Measurements from ENCODE around the gene CACNA1G.

The CACNA1G gene

DNA sequence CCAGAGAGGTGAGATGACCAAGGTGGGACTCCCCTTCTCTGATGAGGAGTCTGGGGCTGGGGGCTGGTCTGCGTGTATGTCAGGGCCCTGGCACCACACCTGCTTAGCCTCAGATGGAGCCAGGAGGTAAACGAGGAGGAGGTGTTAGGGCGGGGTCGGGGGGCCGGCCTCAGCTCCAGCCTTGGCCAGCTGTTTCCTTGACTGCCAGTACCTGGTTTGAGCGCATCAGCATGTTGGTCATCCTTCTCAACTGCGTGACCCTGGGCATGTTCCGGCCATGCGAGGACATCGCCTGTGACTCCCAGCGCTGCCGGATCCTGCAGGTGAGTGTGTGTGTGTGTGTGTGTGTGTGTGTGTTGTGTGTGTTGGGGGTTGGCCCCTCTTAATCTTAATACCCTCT is 8.1 kb downstream of the CACNA1G start:
- DNase-seq (ENCODE audit: low read depth) = no peak

DNA sequence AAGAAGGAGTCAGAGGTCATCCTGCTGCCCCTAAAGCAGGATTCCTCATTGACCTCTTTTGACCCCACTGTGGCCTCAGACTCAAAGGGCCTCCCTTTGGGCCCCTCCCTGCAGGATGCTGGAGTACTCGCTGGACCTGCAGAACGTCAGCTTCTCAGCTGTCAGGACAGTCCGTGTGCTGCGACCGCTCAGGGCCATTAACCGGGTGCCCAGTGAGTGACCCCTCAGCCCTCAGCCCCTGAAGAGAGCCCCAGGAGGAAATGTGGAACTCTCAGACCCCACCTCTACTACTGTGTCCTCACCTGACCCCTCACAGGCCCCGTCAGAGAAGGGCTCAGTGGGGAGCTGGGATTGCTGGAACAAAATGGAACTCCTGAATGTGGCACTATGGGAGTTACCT is 9.1 kb downstream of the CACNA1G start:
- no peak for DNase-seq (ENCODE audit: low read depth)

DNA sequence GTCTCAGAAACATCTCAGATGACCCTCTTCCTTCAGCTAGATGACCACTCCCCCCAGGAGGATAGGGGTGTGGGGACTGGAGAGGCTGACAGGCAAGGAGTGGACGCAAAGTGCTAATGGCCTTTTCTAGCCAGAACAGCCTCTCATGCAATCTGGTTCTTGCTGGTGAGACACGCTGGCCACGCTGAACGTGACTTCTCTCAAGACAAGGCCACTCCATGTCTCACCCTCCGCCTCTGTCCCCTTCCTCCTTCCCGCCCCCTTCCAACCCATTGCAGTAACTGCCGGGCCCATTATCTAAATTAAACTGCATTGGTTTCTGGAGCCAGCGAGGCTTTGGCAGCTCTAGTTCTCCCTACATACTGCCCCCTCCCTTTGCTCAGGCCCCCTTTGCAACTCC is 9.5 kb downstream of the CACNA1G start:
- DNase-seq (ENCODE audit: low read depth) = no peak

DNA sequence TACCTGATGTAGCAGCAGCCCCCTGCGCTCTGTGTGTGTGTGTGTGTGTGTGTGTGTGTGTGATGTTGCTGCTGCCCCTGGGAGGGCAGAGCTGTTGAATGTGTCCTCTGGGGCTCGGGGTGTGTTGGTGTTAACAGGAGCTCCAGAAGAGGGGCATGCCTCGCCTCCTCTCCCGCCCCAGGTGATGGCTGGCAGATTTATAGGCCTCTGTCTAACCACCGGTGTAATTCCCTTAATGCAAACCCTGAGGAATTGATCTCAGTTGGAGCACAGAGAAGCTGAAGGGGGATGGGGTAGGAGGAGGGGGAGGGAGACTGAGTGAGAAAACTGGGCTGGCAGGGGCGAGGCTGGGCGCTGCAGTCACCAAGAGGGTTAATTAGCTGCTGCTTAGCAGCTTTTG is 10.0 kb downstream of the CACNA1G start:
- no peak for DNase-seq (ENCODE audit: low read depth)

DNA sequence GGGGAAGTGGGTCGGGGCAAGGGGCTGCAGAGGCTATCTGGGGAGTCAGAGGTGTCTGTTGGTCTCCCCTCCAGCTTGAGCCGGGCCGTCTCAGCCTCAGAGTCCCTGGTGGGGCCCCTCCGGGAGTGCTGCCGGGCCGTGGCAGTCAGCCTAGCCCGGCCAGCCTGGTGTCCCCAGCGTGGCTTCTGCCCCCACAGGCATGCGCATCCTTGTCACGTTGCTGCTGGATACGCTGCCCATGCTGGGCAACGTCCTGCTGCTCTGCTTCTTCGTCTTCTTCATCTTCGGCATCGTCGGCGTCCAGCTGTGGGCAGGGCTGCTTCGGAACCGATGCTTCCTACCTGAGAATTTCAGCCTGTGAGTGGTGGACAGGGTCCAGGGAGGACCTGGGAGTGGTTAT is 11.2 kb downstream of the CACNA1G start:
- no peak for DNase-seq (ENCODE audit: low read depth)

DNA sequence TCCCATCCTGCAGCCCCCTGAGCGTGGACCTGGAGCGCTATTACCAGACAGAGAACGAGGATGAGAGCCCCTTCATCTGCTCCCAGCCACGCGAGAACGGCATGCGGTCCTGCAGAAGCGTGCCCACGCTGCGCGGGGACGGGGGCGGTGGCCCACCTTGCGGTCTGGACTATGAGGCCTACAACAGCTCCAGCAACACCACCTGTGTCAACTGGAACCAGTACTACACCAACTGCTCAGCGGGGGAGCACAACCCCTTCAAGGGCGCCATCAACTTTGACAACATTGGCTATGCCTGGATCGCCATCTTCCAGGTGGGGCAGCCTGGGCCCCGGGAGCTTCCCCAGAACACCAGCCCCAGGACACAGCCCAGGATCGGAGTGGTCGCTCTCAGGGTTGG is 12.0 kb downstream of the CACNA1G start:
- DNase-seq (ENCODE audit: low read depth) = no peak

DNA sequence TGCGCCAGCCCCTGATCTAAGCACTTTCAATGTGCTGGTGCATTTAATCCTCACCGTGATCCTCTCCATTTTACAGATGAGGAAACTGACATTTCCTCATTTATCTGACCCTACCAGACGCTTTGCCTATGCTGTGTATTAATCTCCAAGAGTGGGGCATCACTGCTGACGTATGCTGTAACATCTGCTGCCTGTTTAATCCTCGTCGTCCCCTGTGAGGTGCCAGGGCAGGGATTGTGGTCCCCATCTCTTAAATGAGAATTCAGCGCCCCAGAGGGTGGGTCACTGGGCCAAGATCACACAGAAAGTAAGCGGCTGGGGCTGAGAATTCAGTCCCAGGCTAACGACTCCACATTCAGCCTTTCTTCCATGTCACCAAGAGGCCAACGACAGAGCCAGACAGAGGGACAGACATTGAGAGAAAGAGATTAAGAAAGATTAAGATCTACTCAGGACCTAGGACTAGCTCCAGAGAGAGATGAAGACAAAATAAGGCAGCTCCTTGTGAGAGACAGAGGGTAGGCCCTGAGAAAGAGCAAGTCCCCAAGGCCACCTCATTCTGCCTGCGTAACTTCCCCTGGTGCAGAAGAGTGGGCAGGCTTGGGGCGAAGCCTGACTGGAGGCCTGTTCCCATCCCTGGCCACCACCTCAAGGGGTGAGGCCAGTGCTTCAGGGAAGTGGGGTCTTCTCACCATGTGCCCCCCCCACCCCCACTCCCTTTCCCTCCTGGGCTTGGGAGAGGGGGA is 13.5 kb downstream of the CACNA1G start:
- no peak for DNase-seq (ENCODE audit: low read depth)

DNA sequence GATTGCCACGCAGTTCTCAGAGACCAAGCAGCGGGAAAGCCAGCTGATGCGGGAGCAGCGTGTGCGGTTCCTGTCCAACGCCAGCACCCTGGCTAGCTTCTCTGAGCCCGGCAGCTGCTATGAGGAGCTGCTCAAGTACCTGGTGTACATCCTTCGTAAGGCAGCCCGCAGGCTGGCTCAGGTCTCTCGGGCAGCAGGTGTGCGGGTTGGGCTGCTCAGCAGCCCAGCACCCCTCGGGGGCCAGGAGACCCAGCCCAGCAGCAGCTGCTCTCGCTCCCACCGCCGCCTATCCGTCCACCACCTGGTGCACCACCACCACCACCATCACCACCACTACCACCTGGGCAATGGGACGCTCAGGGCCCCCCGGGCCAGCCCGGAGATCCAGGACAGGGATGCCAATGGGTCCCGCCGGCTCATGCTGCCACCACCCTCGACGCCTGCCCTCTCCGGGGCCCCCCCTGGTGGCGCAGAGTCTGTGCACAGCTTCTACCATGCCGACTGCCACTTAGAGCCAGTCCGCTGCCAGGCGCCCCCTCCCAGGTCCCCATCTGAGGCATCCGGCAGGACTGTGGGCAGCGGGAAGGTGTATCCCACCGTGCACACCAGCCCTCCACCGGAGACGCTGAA is 15.2 kb downstream of the CACNA1G start:
- no peak for DNase-seq (ENCODE audit: low read depth)

DNA sequence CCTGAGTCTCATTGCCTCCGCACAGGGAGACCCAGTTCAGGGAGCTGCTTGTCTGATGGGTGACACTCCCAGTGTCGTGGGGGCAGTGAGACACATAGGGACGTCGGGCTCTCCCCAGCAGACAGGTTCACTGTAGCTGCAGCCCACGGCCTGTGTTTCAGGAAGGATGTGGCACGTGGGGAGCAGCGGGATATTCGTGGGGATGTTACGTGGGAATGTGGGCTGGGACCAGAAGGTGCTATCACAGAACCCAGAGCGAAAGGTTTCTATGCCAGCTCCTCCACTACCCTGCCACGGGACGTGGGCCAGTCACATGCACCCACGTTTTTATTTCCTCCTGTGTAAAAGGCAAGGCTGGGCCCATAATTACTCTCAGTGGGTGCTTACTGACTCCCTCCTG is 16.3 kb downstream of the CACNA1G start:
- DNase-seq (ENCODE audit: low read depth) = no peak

DNA sequence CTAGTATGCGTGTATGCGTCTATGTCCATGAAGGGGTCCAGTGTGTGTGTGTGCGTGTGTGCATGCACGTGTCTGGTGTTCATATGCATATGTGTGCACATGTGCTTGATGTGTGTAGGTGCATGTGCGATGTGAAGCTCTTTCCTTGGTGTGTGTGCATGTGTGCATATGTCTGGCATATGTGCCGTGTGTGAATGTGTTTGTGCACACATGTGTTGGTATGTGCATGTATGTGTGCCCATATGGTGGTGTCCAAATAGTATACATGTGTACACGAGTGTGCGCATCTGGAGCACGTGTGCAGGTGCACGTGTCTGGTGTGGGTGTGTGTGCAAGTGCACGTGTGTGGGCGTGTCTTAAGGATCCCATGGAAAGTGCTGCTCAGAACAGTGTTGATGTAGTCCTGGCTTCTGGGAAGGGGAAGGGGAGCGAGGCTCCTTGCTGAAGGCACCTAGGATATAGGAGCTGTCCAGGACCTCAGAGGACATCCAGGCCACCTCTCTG is 17.0 kb downstream of the CACNA1G start:
- no peak for DNase-seq (ENCODE audit: low read depth)

DNA sequence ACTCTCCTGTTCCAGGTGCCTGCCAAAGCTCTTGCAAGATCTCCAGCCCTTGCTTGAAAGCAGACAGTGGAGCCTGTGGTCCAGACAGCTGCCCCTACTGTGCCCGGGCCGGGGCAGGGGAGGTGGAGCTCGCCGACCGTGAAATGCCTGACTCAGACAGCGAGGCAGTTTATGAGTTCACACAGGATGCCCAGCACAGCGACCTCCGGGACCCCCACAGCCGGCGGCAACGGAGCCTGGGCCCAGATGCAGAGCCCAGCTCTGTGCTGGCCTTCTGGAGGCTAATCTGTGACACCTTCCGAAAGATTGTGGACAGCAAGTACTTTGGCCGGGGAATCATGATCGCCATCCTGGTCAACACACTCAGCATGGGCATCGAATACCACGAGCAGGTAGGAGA is 17.7 kb downstream of the CACNA1G start:
- no peak for DNase-seq (ENCODE audit: low read depth)

DNA sequence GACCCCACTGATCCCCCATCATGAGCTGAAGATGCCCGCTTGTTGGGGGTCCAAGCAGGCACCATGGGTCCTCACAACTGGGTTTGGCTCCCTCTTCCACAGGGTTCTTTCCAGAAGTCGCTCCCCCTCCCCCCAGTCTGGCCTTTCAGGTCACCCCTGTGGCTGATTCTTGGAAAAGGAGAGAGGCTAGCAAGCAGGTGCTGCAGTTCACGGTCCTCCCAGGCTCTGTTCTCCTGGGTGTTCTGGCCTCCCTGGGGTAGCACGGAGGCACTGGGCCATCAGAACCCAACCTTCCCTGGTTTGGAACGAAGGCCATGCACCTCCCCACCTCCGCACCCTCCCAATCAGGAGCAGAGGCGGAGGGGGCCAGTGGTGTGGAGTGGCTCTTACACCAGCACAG is 18.9 kb downstream of the CACNA1G start:
- no peak for DNase-seq (ENCODE audit: low read depth)

DNA sequence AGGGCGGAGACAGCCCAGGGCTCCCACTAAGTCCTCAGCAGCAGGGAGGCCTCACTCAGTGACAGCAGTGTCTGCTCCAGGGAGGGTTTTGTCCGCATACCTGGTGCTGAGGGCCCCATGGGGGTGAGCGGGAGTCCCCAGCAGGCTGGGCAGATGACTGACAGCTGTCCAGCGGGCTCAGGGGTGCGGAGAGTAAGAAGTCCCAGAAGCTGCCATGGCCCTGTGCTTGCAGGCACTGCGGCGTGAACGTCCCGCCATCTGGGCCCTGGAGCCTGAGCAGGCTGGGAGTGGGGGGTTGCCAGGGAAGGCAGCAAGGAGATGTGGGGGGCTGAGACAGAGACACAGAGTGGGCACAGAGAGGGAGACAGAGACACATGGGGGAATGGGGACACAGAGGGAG is 20.1 kb downstream of the CACNA1G start:
- DNase-seq (ENCODE audit: low read depth) = no peak

DNA sequence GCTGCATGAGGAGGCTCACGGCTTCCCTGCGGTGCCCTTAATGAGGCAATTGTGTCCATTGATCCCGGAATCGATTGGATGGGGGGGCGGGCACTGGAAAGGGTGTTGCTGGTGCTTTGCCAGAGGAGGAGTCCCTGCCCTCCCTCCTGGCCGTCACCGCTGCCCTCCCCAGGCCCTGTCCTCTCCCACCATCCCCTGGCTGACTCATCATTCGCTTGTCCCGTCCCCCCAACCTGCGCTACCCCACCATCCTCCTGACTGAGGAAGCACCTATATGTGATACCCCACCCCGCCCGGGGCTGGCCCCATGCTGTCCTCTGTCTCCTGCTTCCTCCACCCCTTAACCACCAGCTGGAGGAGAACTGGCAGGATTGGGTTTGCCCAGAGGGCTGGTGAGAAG is 20.8 kb downstream of the CACNA1G start:
- no peak for DNase-seq (ENCODE audit: low read depth)

DNA sequence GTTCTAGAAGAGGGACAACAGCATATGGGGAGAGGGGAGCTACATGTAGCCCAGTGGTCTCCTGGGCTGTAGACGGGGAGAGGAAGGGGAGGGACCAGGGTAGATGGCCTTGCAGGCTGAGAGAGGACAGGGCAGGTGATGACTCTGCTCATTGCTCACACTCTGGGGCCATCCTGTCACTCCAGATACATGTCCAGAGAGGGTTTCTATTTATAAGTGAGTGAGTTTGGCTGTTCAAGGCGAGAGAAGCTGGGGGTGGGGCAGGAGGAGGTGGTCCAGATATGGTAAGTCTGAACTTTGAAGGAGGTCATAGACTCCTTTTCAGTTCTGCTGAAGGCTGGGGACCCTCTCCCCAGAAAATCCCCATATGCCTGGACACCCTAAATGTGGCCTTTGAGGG is 22.2 kb downstream of the CACNA1G start:
- no peak for DNase-seq (ENCODE audit: low read depth)

DNA sequence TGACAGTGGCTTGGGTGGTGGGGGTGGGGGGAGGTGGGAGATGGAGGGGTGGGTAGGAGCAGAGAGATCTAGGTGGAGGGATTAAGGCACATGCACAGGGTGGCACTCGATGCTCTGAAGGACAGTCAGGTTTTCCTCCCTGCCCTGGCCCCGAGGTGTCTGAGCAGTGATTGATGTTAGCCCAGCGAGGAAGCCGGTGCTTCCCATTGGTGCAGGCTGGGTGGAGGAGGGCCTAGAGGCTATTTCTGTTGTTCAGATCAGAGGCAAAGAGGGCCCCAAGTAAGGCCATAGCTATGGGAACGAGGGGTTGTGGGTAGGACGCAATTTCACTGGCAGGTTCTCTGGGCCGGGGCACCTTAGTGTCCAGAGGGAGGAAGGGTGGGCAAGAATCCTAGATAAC is 23.1 kb downstream of the CACNA1G start:
- DNase-seq (ENCODE audit: low read depth) = no peak

DNA sequence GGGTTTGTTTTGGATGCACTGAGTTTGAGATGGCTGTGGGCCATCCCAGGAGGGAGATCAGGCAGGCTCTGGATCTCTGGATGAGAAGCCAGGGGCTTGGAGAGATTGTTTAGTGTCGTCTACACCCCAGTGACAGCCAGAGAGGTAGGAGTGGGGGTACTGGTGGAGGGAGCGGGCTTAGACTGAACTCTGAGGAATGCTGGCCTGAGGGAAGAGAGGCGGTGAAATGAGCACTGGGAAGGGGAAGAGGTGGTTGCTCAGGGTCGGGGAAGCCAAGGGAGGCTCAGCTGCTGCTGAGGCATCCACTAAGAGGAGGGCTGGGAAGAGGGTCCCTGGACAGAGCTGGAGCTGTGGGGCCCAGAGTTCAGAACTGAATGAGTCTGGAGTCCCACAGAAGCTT is 23.6 kb downstream of the CACNA1G start:
- no peak for DNase-seq (ENCODE audit: low read depth)

DNA sequence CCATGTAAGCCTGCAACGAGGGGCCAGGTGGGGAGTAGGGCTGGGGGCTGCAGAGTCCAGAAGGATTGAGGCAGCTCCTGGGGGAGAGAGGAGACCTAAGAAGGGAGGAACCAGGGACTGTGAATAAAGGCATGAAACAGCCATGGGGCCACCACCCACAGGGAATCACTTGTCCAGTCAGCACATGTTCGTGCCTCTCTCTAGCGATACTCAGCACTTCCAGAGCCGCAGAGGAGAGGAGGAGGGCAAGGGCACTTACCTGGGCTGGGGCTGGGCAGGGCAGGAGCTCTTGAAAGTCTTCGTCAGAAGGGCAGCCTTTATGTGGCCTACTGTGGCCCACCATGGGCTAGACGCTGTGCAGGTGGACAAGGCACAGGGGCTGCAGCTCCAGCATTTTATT is 24.2 kb downstream of the CACNA1G start:
- no peak for DNase-seq (ENCODE audit: low read depth)

DNA sequence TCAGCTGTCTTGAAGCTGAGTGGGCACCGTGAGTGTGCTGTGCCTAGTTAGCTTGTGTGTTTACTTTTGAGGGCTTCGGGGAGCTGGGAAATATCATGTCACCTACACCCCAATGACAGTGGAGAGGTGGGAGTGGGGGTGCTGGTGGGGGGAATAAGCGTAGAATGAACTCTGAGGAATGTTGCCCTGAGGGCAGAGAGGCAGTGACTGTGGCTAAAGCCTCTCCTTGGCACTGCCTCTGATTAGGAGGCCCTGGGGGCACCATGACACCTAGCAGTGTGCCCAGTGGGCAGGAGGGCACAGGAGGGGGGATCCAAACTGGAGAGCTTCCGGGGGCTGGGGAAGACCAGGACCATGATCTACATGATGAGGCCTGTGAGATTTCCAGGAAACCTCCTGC is 24.8 kb downstream of the CACNA1G start:
- DNase-seq (ENCODE audit: low read depth) = no peak

DNA sequence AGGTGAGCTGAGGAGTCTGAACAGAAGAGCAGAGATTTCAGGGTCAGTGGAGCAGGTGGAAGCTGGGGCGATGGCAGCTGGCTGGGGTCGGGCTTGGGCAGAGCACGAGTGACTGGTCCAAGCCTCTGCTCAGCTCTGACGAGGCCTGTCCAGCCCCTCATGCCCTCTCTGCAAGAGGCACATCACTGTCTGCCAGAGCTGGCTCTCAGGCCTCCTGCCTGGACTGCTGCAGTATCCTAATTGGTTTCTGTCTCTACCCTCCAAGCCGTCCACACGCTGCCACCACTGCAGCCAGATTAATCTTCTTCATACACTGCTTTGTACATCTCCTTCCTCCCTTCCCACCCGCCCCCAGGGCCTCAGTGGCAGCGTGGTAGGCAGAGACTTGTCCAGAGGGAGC is 25.4 kb downstream of the CACNA1G start:
- DNase-seq (ENCODE audit: low read depth) = no peak

DNA sequence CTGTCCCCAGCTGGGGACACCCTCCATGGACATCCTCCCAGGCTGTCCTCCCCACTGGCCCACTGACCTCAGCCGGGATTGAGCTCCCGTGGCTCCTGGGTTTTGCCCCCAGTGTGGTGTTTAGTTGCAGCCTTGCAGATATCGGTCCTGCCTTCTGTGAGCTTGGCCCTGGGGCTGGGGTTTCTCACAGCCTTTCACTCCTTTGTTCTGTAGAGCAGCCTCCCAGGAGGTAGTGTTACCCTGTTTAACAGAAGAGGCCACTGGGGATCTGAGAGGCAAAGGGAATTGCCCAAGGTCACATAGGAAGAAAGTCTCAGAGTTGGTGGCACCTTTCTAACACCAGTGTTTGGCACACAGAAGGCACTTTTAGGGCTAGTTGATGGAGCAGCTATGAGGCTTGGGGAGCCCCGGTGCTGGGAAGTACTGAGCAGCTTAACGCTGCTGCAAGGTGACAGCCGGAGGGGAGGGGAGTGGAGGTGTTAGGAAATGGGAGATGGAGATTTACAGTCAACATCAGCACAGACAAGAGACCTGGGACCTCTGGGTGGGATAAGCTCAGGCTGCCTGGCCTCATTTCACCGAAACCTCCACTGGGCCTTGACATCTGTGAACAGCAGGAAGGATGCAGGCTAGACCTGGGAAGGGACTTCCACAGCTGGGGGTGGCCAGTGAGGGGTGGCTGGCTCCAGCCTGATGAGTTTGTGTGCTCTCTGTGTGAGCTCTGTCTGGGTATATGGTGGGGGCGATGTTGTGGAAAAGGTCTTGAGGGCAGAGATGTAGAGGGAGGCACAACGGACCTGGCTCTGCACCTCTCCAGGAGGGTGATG is 26.1 kb downstream of the CACNA1G start:
- DNase-seq (ENCODE audit: low read depth) = no peak

DNA sequence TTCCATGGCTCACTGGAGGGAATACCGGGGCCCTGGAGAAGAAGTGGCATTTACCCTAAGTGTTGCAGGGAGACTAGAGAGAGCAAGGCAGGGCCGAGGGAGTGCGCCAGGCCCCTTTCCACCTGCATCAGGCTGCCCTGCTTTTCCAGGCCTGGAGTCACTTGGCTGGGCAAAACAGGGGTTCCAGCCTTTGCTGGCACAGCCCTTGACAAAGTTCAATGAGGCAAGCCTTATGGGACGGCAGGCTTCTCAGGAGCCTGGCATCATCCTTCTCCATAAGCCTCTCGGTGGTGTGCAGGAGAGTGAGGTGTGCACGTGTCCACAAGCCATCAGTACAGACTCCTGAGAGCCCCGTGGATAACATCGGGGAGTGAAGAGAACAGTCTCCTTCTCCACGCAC is 27.1 kb downstream of the CACNA1G start:
- no peak for DNase-seq (ENCODE audit: low read depth)

DNA sequence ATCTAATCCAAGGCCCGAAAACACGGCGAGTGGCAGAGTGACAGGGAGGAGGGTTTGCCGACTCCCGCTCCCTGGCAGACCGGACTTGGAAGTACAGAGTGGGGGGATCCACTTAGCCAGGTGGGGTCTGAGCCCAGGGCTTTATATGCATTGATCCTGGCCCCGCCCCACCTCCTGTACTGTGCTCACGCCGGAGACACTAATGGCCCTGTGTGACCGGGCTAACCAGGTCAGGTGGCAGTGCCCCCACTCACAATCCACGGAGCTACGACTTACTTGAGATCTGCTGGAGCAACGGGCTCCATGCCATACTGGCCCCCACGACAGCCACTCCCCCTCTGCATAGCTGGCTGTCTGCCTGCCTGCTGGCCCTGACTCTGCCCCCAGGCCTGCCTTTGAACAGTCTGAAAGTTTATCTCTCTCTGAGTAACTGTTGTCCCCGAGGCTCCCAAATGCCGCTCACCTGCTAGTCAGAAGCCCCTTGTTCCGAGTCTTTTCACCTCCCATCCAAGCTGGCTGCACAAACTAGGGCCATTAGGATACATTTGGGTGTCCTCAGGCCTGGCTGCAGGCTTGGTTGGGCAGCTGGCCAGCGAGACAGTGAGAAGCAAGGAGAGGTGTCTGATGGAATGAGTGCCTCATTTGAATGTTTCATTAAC is 28.0 kb downstream of the CACNA1G start:
- no peak for DNase-seq (ENCODE audit: low read depth)

Measured in stimulated activated CD8-positive, alpha-beta memory T cell treated with anti-CD3 and anti-CD28 coated beads, Interleukin-15, amount 100 ng/mL, for 24 hours (primary cell).